GM18867 (cell line): ENCODE measurements around the gene NTN1.

ENCODE experiments used
- ATAC-seq: cut with Tn5 transposase; IDR thresholded peaks from one replicate; pipeline ENCODE4 v1.9.1; 2021; ENCODE audit warnings: mild to moderate bottlenecking, moderate library complexity; ENCODE audit not compliant: unreplicated experiment

The NTN1 gene

GRCh38 chr17:9188367-9188766, 167.1 kb downstream of the NTN1 start:
- ATAC-seq: no peak

GRCh38 chr17:9189870-9190269, 168.6 kb downstream of the NTN1 start:
- no peak for ATAC-seq

GRCh38 chr17:9192010-9192409, 170.7 kb downstream of the NTN1 start:
- ATAC-seq: no peak

- no peak for ATAC-seq
Observed at GRCh38 chr17:9195411-9195810, 174.1 kb downstream of the NTN1 start.

GRCh38 chr17:9195961-9196670, 174.8 kb downstream of the NTN1 start:
- ATAC-seq: no peak

- ATAC-seq: no peak
Observed at GRCh38 chr17:9199571-9200551, 178.6 kb downstream of the NTN1 start.

- ATAC-seq: peak; percentile 62
Observed at GRCh38 chr17:9200699-9201359, 179.5 kb downstream of the NTN1 start.

- no peak for ATAC-seq
Observed at GRCh38 chr17:9202532-9202931, 181.2 kb downstream of the NTN1 start.

- ATAC-seq: no peak
Observed at GRCh38 chr17:9203771-9204425, 182.6 kb downstream of the NTN1 start.

- no peak for ATAC-seq
Observed at GRCh38 chr17:9204637-9205329, 183.5 kb downstream of the NTN1 start.

- no peak for ATAC-seq
Observed at GRCh38 chr17:9205520-9206409, 184.5 kb downstream of the NTN1 start.

- no peak for ATAC-seq
Observed at GRCh38 chr17:9206410-9206703, 185.0 kb downstream of the NTN1 start.

- ATAC-seq: no peak
Observed at GRCh38 chr17:9206741-9207332, 185.5 kb downstream of the NTN1 start.

- no peak for ATAC-seq
Observed at GRCh38 chr17:9208381-9209105, 187.2 kb downstream of the NTN1 start.

GRCh38 chr17:9209347-9209746, 188.0 kb downstream of the NTN1 start:
- ATAC-seq: no peak

GRCh38 chr17:9209781-9210370, 188.6 kb downstream of the NTN1 start:
- ATAC-seq: no peak

GRCh38 chr17:9211133-9211765, 189.9 kb downstream of the NTN1 start:
- no peak for ATAC-seq
